CD14-positive monocyte (primary cell): ENCODE results near the gene TRIM9. TPM values are rescaled to one million over a fixed set of nuclear protein-coding genes. Genes with fewer than 3 reads are reported as not detected.
A peak's percentile ranks its signal among the peaks of the same experiment; 100 is the strongest.

Source experiments
- DNase-seq, 3 donors: peaks; one replicate each; pipeline ENCODE4 v3.0.0-alpha.2; 2011 to 2022
- H2AFZ ChIP-seq: 2 replicates; pipeline ENCODE4 v1.6.0; 2012; ENCODE audit warnings: mild to moderate bottlenecking, low read depth, low read length, inconsistent platforms; ENCODE audit not compliant: insufficient read depth, poor library complexity, severe bottlenecking
- H3K27ac ChIP-seq, 2 donors: 1 replicate in 1 of 2; 2 replicates in 1 of 2; pipeline ENCODE4 v1.5.1; 2012 to 2013; ENCODE audit warnings: low read length in 2 of 2, control low read depth in 1 of 2, inconsistent platforms in 1 of 2, low read depth in 1 of 2, mild to moderate bottlenecking in 1 of 2
- H3K27me3 ChIP-seq, 2 donors: one replicate each; pipeline versions ENCODE4 v1.6.0 to v1.6.1; 2011 to 2013; ENCODE audit warnings: low read length in 2 of 2; ENCODE audit not compliant: control insufficient read depth in 2 of 2, insufficient read depth in 2 of 2
- H3K36me3 ChIP-seq, 2 donors: replicated peaks in 1 of 2; 1 replicate in 1 of 2; 2 replicates in 1 of 2; pipeline versions ENCODE4 v1.5.1 to v1.6.1; 2012 to 2013; ENCODE audit warnings: low read length in 2 of 2, control low read depth in 1 of 2, inconsistent platforms in 1 of 2, mild to moderate bottlenecking in 1 of 2; ENCODE audit not compliant: insufficient read depth in 2 of 2, control insufficient read depth in 1 of 2
- H3K4me1 ChIP-seq, 2 donors: 1 replicate in 1 of 2; 2 replicates in 1 of 2; pipeline versions ENCODE4 v1.5.1 to v1.6.1; 2012 to 2013; ENCODE audit warnings: low read length in 2 of 2, control low read depth in 1 of 2, inconsistent platforms in 1 of 2, mild to moderate bottlenecking in 1 of 2, moderate library complexity in 1 of 2; ENCODE audit not compliant: insufficient read depth in 2 of 2, control insufficient read depth in 1 of 2
- H3K4me2 ChIP-seq: replicated peaks from 2 replicates; pipeline ENCODE3; 2012; ENCODE audit warnings: low read length, moderate library complexity, mild to moderate bottlenecking; ENCODE audit not compliant: poor library complexity, severe bottlenecking; ENCODE audit errors: extremely low read depth
- H3K4me3 ChIP-seq, 3 experiments: fragments of 200-600 bp in 1 of 3; sonication (generic) in 1 of 3; replicated peaks in 1 of 3; 1 replicate in 2 of 3; 2 replicates in 1 of 3; pipeline ENCODE4 v1.5.1; 2011 to 2013; ENCODE audit warnings: low read length in 3 of 3, mild to moderate bottlenecking in 3 of 3, control low read depth in 2 of 3, low read depth in 2 of 3, inconsistent platforms in 1 of 3, moderate library complexity in 1 of 3
- H3K79me2 ChIP-seq: 2 replicates; pipeline ENCODE4 v1.6.0; 2012; ENCODE audit warnings: mild to moderate bottlenecking, control low read depth, inconsistent platforms, low read length, moderate library complexity; ENCODE audit not compliant: insufficient read depth
- H3K9ac ChIP-seq: 2 replicates; pipeline ENCODE4 v1.6.0; 2017; ENCODE audit warnings: low read length, mild to moderate bottlenecking; ENCODE audit not compliant: insufficient read depth, poor library complexity, severe bottlenecking
- H3K9me3 ChIP-seq, 2 donors: replicated peaks in 1 of 2; 1 replicate in 1 of 2; 2 replicates in 1 of 2; pipeline versions ENCODE4 v1.5.1 to v1.6.1; 2012 to 2013; ENCODE audit warnings: low read length in 2 of 2, control low read depth in 1 of 2; ENCODE audit not compliant: control insufficient read depth in 1 of 2, insufficient read depth in 1 of 2
- H4K20me1 ChIP-seq: 2 replicates; pipeline ENCODE4 v1.6.0; 2012; ENCODE audit warnings: mild to moderate bottlenecking, low read length, control low read depth, moderate library complexity; ENCODE audit not compliant: insufficient read depth
- H3K27ac Mint-ChIP-seq, 7 donors: one replicate each; pipeline ENCODE4 v1.8.0; 2020; ENCODE audit warnings: mild to moderate bottlenecking in 7 of 7, mixed read lengths in 7 of 7, moderate library complexity in 6 of 7, inconsistent platforms in 2 of 7
- H3K27me3 Mint-ChIP-seq, 3 donors: one replicate each; pipeline ENCODE4 v1.8.0; 2021 to 2022; ENCODE audit warnings: low read depth in 3 of 3, mild to moderate bottlenecking in 3 of 3, mixed read lengths in 3 of 3, moderate library complexity in 3 of 3, inconsistent platforms in 1 of 3
- H3K36me3 Mint-ChIP-seq, 2 donors: one replicate each; pipeline ENCODE4 v1.8.0; 2020; ENCODE audit warnings: mixed read lengths in 2 of 2, inconsistent platforms in 1 of 2, mild to moderate bottlenecking in 1 of 2
- H3K4me1 Mint-ChIP-seq: one replicate; pipeline ENCODE4 v1.8.0; 2020; ENCODE audit warnings: mild to moderate bottlenecking, mixed read lengths
- H3K4me3 Mint-ChIP-seq, 2 donors: one replicate each; pipeline ENCODE4 v1.8.0; 2020; ENCODE audit warnings: mild to moderate bottlenecking in 2 of 2, mixed read lengths in 2 of 2, moderate library complexity in 1 of 2
- H3K9me3 Mint-ChIP-seq, 7 donors: one replicate each; pipeline ENCODE4 v1.8.0; 2020 to 2022; ENCODE audit warnings: mixed read lengths in 7 of 7, mild to moderate bottlenecking in 6 of 7, moderate library complexity in 6 of 7, inconsistent platforms in 2 of 7
- WGBS: methylation state at CpG from one replicate; pipeline ENCODE4 v1.1.5; 2013; ENCODE audit warnings: missing lambda C conversion rate; ENCODE audit not compliant: insufficient coverage; 5-methylcytosine and 5-hydroxymethylcytosine counted together
- intact Hi-C, 2 donors: fragments of 100-400 bp; cut with micrococcal nuclease; formaldehyde crosslinking; loops; one replicate each; pipeline versions ENCODE4 v1.15.0 to v1.15.1; 2023
- polyA plus RNA-seq, 3 donors: library from polyadenylated mRNA; depleted of rRNA in 1 of 3; unstranded in 2 of 3; stranded (reverse) in 1 of 3; fragments of 300-500 nt in 2 of 3; fragments of >200 nt in 1 of 3; fragmentation: Illumina TruSeq in 2 of 3; gene quantifications; 1 replicate in 2 of 3; 2 replicates in 1 of 3; pipeline ENCODE4 v1.2.3, GENCODE V29; 2012 to 2021
- TF ChIP-seq, protein P1 (sequence below): fragments of 200-600 bp; IDR thresholded peaks from one replicate; pipeline ENCODE4 v1.8.0; 2022; ENCODE audit warnings: antibody characterized with exemption, mild to moderate bottlenecking

Gene TRIM9
- polyA plus RNA-seq, 3 donors, result 0.01 TPM; not detected in 2

GRCh38 chr14:51039252-51039651, 55.7 kb downstream of the TRIM9 start:
- no peaks in the 10 kb centered on the region for H4K20me1 ChIP-seq
- Mint-ChIP-seq H3K4me3 (no peak overlapping the region), H3K27ac (peak overlapping the region in 1 of 7 donors; percentile 66), H3K4me1 (peaks cover 4% of the 10 kb centered on the region), H3K27me3 (peaks cover 0 to 3% (median 1%) of the 10 kb centered on the region in 3 donors), H3K9me3 (no peaks in the 10 kb centered on the region), H3K36me3 (no peaks in the 10 kb centered on the region)
- TF ChIP-seq, protein P1, sequence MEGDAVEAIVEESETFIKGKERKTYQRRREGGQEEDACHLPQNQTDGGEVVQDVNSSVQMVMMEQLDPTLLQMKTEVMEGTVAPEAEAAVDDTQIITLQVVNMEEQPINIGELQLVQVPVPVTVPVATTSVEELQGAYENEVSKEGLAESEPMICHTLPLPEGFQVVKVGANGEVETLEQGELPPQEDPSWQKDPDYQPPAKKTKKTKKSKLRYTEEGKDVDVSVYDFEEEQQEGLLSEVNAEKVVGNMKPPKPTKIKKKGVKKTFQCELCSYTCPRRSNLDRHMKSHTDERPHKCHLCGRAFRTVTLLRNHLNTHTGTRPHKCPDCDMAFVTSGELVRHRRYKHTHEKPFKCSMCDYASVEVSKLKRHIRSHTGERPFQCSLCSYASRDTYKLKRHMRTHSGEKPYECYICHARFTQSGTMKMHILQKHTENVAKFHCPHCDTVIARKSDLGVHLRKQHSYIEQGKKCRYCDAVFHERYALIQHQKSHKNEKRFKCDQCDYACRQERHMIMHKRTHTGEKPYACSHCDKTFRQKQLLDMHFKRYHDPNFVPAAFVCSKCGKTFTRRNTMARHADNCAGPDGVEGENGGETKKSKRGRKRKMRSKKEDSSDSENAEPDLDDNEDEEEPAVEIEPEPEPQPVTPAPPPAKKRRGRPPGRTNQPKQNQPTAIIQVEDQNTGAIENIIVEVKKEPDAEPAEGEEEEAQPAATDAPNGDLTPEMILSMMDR, result no peak
- DNase-seq, result peak in 2 of 3 donors; percentile 2 to 6
- H3K79me2 ChIP-seq, result no peaks in the 10 kb centered on the region
- peak overlapping the region; percentile 45 for H2AFZ ChIP-seq
- WGBS, result no CpG with 5 or more reads among the region's 7 CpGs
- H3K9me3 ChIP-seq, result no peaks in the 10 kb centered on the region
- no peak overlapping the region for H3K4me2 ChIP-seq
- H3K4me1 ChIP-seq, result no peaks in the 10 kb centered on the region
- H3K4me3 ChIP-seq, result no peak overlapping the region
- no peak overlapping the region for H3K27ac ChIP-seq
- intact Hi-C loops, result no loop called here
- no peaks in the 10 kb centered on the region for H3K27me3 ChIP-seq
- no peak overlapping the region for H3K9ac ChIP-seq
- H3K36me3 ChIP-seq, result no peaks in the 10 kb centered on the region

DNA sequence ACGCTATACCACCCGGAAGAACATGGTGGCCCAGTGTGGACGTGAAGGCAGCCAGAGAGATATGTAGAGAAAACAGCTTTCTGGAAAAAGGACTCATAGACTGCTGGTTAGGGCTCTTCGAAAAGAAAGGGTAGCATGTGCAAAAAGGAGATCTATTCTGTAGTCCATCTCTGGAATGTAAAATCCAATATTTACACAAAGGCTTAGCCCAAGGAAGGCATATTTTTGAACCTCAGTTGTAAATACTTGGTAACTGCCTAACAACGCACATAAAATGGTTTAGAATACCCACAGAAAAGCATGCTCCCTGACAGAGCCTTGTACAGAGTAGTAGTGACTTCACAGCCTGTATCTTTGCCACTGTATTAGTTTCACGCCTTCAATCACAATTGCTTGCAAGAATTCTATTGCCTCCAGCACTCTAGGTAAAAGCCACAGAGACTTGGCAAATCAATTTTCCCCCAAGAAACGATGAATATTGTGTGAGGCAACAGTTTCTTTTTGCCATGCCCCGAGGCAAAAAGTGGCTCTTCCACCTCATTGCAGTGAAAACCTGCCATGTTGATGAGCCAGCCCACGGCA, 59.2 kb downstream of the TRIM9 start:
- intact Hi-C loops, result no loop called here
- H3K36me3 Mint-ChIP-seq, result no peaks in the 10 kb centered on the region
- Histone ChIP-seq H3K4me2 (no peak overlapping the region), H3K9ac (no peak overlapping the region), H2AFZ (no peak overlapping the region), H3K36me3 (no peaks in the 10 kb centered on the region), H3K4me3 (no peak overlapping the region), H3K27me3 (no peaks in the 10 kb centered on the region), H3K79me2 (no peaks in the 10 kb centered on the region), H4K20me1 (no peaks in the 10 kb centered on the region), H3K9me3 (no peaks in the 10 kb centered on the region), H3K4me1 (no peaks in the 10 kb centered on the region), H3K27ac (no peak overlapping the region)
- TF ChIP-seq, protein P1, result no peak
- WGBS, result 100% methylated on average over 5 of the region's 9 CpGs
- H3K9me3 Mint-ChIP-seq, result peaks cover 0 to under 1% (median 0%) of the 10 kb centered on the region in 7 donors
- H3K4me1 Mint-ChIP-seq, result peaks cover 2% of the 10 kb centered on the region
- peaks cover 0 to 1% (median 0%) of the 10 kb centered on the region in 3 donors for H3K27me3 Mint-ChIP-seq
- no peak overlapping the region for H3K27ac Mint-ChIP-seq
- no peak for DNase-seq
- no peak overlapping the region for H3K4me3 Mint-ChIP-seq
